ENCODE results near the gene KLHL2.
"Not testable (repeated sequence)": the region's sequence is repeated elsewhere in the genome, so short reads cannot be mapped to it uniquely, and the experiment has no call there.

The KLHL2 gene

GRCh38 chr4:165201806-165202205 is 5.6 kb upstream of the KLHL2 start:
- in situ Hi-C loops (cut with HindIII; ENCODE audit: low sequenced_read_pairs) = no loop called here

- in situ Hi-C loops (cut with HindIII; ENCODE audit: low sequenced_read_pairs) = no loop called here
These were observed 3.6 kb upstream of the KLHL2 start for GRCh38 chr4:165203541-165204461.

- in situ Hi-C loops (cut with HindIII; ENCODE audit: low sequenced_read_pairs) = no loop called here
These were observed 2.9 kb upstream of the KLHL2 start for GRCh38 chr4:165204462-165204830.

GRCh38 chr4:165207016-165207430 is 338 bp upstream of the KLHL2 start:
- in situ Hi-C loops (cut with HindIII; ENCODE audit: low sequenced_read_pairs) = no loop called here

GRCh38 chr4:165208221-165208652 is 876 bp downstream of the KLHL2 start:
- in situ Hi-C loops (cut with HindIII; ENCODE audit: low sequenced_read_pairs) = no loop called here

GRCh38 chr4:165208741-165209388 is 1.5 kb downstream of the KLHL2 start:
- in situ Hi-C loops (cut with HindIII; ENCODE audit: low sequenced_read_pairs) = no loop called here

- in situ Hi-C loops (cut with HindIII; ENCODE audit: low sequenced_read_pairs) = no loop called here
These were observed 2.4 kb downstream of the KLHL2 start for GRCh38 chr4:165209796-165210195.

GRCh38 chr4:165210566-165210965 is 3.2 kb downstream of the KLHL2 start:
- in situ Hi-C loops (cut with HindIII; ENCODE audit: low sequenced_read_pairs) = no loop called here

- in situ Hi-C loops (cut with HindIII; ENCODE audit: low sequenced_read_pairs) = not testable (repeated sequence)
These were observed 5.3 kb downstream of the KLHL2 start for GRCh38 chr4:165212647-165213046.

GRCh38 chr4:165213404-165213803 is 6.0 kb downstream of the KLHL2 start:
- in situ Hi-C loops (cut with HindIII; ENCODE audit: low sequenced_read_pairs) = not testable (repeated sequence)

GRCh38 chr4:165213991-165214709 is 6.8 kb downstream of the KLHL2 start:
- in situ Hi-C loops (cut with HindIII; ENCODE audit: low sequenced_read_pairs) = not testable (repeated sequence)

GRCh38 chr4:165215034-165215751 is 7.8 kb downstream of the KLHL2 start:
- in situ Hi-C loops (cut with HindIII; ENCODE audit: low sequenced_read_pairs) = not testable (repeated sequence)

GRCh38 chr4:165215761-165216487 is 8.6 kb downstream of the KLHL2 start:
- in situ Hi-C loops (cut with HindIII; ENCODE audit: low sequenced_read_pairs) = not testable (repeated sequence)

- in situ Hi-C loops (cut with HindIII; ENCODE audit: low sequenced_read_pairs) = no loop called here
These were observed 10.0 kb downstream of the KLHL2 start for GRCh38 chr4:165217325-165217724.

GRCh38 chr4:165221306-165221705 is 13.9 kb downstream of the KLHL2 start:
- in situ Hi-C loops (cut with HindIII; ENCODE audit: low sequenced_read_pairs) = not testable (repeated sequence)

GRCh38 chr4:165221993-165222650 is 14.8 kb downstream of the KLHL2 start:
- in situ Hi-C loops (cut with HindIII; ENCODE audit: low sequenced_read_pairs) = not testable (repeated sequence)

GRCh38 chr4:165222651-165222994 is 15.3 kb downstream of the KLHL2 start:
- in situ Hi-C loops (cut with HindIII; ENCODE audit: low sequenced_read_pairs) = no loop called here

GRCh38 chr4:165227401-165227800 is 20.0 kb downstream of the KLHL2 start:
- in situ Hi-C loops (cut with HindIII; ENCODE audit: low sequenced_read_pairs) = not testable (repeated sequence)

GRCh38 chr4:165229490-165230200 is 22.3 kb downstream of the KLHL2 start:
- in situ Hi-C loops (cut with HindIII; ENCODE audit: low sequenced_read_pairs) = not testable (repeated sequence)
